ENCODE measurements around the gene PCP2. TPM values are rescaled to one million over a fixed set of nuclear protein-coding genes. Genes with fewer than 3 reads are reported as not detected.

The PCP2 gene
- total and polyA plus RNA-seq, 12 donors, result 0.92 to 7.4 (median 2.0) TPM; not detected in 4

DNA sequence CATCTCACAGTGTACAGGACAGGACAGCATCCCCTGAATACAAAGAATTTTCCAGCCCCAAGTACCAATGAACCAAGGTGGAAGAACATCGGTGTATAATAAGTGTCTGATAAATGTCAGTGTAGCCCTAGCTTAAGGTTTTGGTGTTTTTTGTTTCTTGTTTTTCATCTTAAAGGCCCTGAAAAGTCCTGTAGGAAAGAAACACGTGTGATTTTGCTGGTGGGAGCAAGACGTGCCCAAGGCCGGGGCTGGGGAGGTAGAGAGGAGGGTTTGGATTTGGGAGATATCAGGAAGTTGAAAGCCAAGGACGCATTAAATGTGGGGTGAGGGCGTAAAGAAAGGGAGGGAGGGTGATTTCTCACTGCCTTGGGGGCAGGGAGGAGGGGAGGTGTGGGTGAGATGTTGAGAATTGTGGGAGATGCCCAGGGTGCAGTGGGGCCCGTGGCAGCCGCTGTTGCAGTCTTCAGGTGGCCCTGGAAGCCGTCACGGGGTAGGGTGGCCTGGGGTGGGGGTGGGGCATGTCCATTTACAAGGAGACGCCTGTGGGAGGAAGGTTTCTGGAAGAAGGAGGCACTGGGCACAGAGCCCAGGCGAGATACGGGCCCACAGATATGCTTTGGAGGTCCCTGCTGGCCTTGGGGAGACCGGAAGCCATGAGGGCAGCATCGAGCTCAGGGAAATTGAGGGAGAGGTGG lies 31.1 kb downstream of the PCP2 start:
- Histone ChIP-seq H3K9me3 (replicated peaks in 1 of 3) (no peaks in the 10 kb centered on the region), H3K36me3 (replicated peaks in 1 of 2) (no peaks in the 10 kb centered on the region), H3K27ac (no peak overlapping the region), H3K4me1 (replicated peaks in 1 of 2) (peaks cover 0 to 7% of the 10 kb centered on the region in 2 donors), H3K4me3 (no peak overlapping the region), H3K27me3 (no peaks in the 10 kb centered on the region)
- WGBS, 4 donors, result 22 to 38% (median 29%) methylated on average over 15 of the region's 15 CpGs
- DNase-seq, result peak in 2 of 7 donors; percentile 57 to 70
- intact Hi-C loops (cut with DNase I), result no loop called here
- no peak for TF ChIP-seq POLR2A (IDR thresholded peaks at IDR 0.05)
- TF ChIP-seq, protein P1, sequence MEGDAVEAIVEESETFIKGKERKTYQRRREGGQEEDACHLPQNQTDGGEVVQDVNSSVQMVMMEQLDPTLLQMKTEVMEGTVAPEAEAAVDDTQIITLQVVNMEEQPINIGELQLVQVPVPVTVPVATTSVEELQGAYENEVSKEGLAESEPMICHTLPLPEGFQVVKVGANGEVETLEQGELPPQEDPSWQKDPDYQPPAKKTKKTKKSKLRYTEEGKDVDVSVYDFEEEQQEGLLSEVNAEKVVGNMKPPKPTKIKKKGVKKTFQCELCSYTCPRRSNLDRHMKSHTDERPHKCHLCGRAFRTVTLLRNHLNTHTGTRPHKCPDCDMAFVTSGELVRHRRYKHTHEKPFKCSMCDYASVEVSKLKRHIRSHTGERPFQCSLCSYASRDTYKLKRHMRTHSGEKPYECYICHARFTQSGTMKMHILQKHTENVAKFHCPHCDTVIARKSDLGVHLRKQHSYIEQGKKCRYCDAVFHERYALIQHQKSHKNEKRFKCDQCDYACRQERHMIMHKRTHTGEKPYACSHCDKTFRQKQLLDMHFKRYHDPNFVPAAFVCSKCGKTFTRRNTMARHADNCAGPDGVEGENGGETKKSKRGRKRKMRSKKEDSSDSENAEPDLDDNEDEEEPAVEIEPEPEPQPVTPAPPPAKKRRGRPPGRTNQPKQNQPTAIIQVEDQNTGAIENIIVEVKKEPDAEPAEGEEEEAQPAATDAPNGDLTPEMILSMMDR (IDR thresholded peaks at IDR 0.05), result no peak

- no peak for DNase-seq
- TF ChIP-seq, protein P1 (IDR thresholded peaks at IDR 0.05), result no peak
- no peak for TF ChIP-seq POLR2A (IDR thresholded peaks at IDR 0.05)
- H3K36me3 ChIP-seq (replicated peaks in 1 of 2), result no peaks in the 10 kb centered on the region
- no peaks in the 10 kb centered on the region for H3K27me3 ChIP-seq
- H3K9me3 ChIP-seq (replicated peaks in 1 of 3), result no peaks in the 10 kb centered on the region
- intact Hi-C loops (cut with DNase I), result no loop called here
- peaks cover 0 to 13% of the 10 kb centered on the region in 2 donors for H3K4me1 ChIP-seq (replicated peaks in 1 of 2)
- no peak overlapping the region for H3K27ac ChIP-seq
- no peak overlapping the region for H3K4me3 ChIP-seq
Observed at GRCh38 chr19:7600721-7601120, 32.8 kb downstream of the PCP2 start.

DNA sequence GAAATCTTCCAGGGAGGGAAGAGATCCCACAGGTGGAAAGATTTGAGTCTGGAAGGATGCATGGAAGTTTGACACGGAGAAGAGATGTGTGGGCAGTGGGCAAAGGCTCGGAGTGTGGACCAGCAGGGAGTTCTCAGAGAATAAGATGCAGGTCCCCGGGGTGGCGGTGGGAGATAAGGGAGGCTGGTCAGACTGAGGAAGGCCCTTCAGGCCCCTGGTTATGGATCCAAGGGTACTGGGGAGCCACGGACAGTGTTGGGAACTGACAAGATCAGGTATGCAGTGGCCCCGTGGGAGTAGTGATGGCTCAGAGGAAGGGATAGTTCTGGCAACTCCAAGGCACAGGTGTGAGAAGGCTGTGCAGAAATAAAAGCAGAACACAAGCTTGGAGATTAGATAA lies 35.3 kb downstream of the PCP2 start:
- Histone ChIP-seq H3K36me3 (replicated peaks in 1 of 2) (no peaks in the 10 kb centered on the region), H3K27me3 (peaks cover 3% of the 10 kb centered on the region), H3K4me3 (no peak overlapping the region), H3K4me1 (replicated peaks in 1 of 2) (peaks cover 0 to 13% of the 10 kb centered on the region in 2 donors), H3K27ac (no peak overlapping the region), H3K9me3 (replicated peaks in 1 of 3) (no peaks in the 10 kb centered on the region)
- intact Hi-C loops (cut with DNase I), result no loop called here
- DNase-seq, result no peak
- TF ChIP-seq, protein P1 (IDR thresholded peaks at IDR 0.05), result no peak
- 76 to 87% (median 82%) methylated on average over 6 of the region's 6 CpGs for WGBS, 4 donors

DNA sequence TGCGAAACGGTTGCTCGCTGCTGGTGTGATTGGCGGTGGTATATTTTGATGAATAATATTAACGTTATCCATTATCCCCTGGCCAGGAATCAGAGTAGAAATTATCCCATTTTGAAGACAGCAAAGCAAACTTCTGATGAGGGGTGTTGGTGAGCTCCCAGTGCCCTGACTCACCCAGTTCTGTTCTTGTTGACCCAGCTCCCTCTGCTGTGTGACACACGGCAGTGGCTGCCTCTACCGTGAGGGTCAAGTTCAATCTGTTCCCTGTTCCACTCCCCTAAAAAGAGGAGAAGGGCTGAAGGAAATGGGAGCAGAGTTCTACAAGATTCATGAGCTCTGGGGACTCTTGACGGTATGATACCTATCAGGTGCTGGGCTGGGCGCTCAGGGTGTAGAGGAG lies 35.8 kb downstream of the PCP2 start:
- TF ChIP-seq, protein P1 (IDR thresholded peaks at IDR 0.05), result no peak
- no peak for TF ChIP-seq POLR2A (IDR thresholded peaks at IDR 0.05)
- WGBS, 4 donors, result 76 to 81% (median 78%) methylated on average over 9 of the region's 9 CpGs
- peaks cover 3% of the 10 kb centered on the region for H3K27me3 ChIP-seq
- H3K4me1 ChIP-seq (replicated peaks in 1 of 2), result peaks cover 0 to 12% of the 10 kb centered on the region in 2 donors
- H3K36me3 ChIP-seq (replicated peaks in 1 of 2), result no peaks in the 10 kb centered on the region
- no peak for DNase-seq
- intact Hi-C loops (cut with DNase I), result no loop called here
- H3K27ac ChIP-seq, result no peak overlapping the region
- no peak overlapping the region for H3K4me3 ChIP-seq
- no peaks in the 10 kb centered on the region for H3K9me3 ChIP-seq (replicated peaks in 1 of 3)

Measured in adrenal gland (tissue), 12 donors.